Trophoblast cell (in vitro differentiated cells and primary cell): ENCODE data around the gene MORN3.
"Not testable (repeated sequence)": the region's sequence is repeated elsewhere in the genome, so short reads cannot be mapped to it uniquely, and the experiment has no call there.

Experiments used
- DNase-seq, 2 donors: peaks; one replicate each; pipeline ENCODE4 v3.0.0-alpha.2; 2016
- H2AFZ ChIP-seq: 2 replicates; pipeline ENCODE4 v1.6.1; 2013; ENCODE audit warnings: low read length, moderate library complexity, mild to moderate bottlenecking; ENCODE audit not compliant: insufficient read depth, poor library complexity
- H2AK5ac ChIP-seq: 2 replicates; pipeline ENCODE4 v1.6.1; 2013; ENCODE audit warnings: mild to moderate bottlenecking, low read length
- H2BK120ac ChIP-seq: 2 replicates; pipeline ENCODE4 v1.6.1; 2013; ENCODE audit warnings: low read length, mild to moderate bottlenecking, moderate library complexity; ENCODE audit not compliant: insufficient read depth, poor library complexity
- H2BK12ac ChIP-seq: 2 replicates; pipeline ENCODE4 v1.6.1; 2013; ENCODE audit warnings: mild to moderate bottlenecking, low read length, moderate library complexity
- H2BK5ac ChIP-seq: 2 replicates; pipeline ENCODE4 v1.6.1; 2013; ENCODE audit warnings: low read length, low read depth, moderate library complexity, mild to moderate bottlenecking; ENCODE audit not compliant: poor library complexity
- H3K14ac ChIP-seq: 2 replicates; pipeline ENCODE4 v1.6.1; 2013; ENCODE audit warnings: mild to moderate bottlenecking, low read length
- H3K18ac ChIP-seq: 2 replicates; pipeline ENCODE4 v1.6.1; 2013; ENCODE audit warnings: mild to moderate bottlenecking, low read length
- H3K23ac ChIP-seq: 2 replicates; pipeline ENCODE4 v1.6.1; 2013; ENCODE audit warnings: low read length
- H3K27ac ChIP-seq: 2 replicates; pipeline ENCODE4 v1.5.1; 2013; ENCODE audit warnings: low read depth, mild to moderate bottlenecking, inconsistent platforms, low read length, moderate library complexity
- H3K27me3 ChIP-seq: 2 replicates; pipeline ENCODE4 v1.6.1; 2013; ENCODE audit warnings: inconsistent platforms, mild to moderate bottlenecking, low read length, moderate library complexity; ENCODE audit not compliant: insufficient read depth
- H3K36me3 ChIP-seq, 2 experiments: 1 replicate in 1 of 2; 2 replicates in 1 of 2; pipeline ENCODE4 v1.6.1; 2013; ENCODE audit warnings: low read length in 2 of 2, mild to moderate bottlenecking in 2 of 2, moderate library complexity in 1 of 2; ENCODE audit not compliant: insufficient read depth in 2 of 2, control insufficient read depth in 1 of 2
- H3K4ac ChIP-seq: 2 replicates; pipeline ENCODE4 v1.6.1; 2013; ENCODE audit warnings: low read depth, mild to moderate bottlenecking, low read length, moderate library complexity
- H3K4me1 ChIP-seq, 2 experiments: 1 replicate in 1 of 2; 2 replicates in 1 of 2; pipeline ENCODE4 v1.6.1; 2013; ENCODE audit warnings: low read length in 2 of 2, mild to moderate bottlenecking in 2 of 2, moderate library complexity in 1 of 2; ENCODE audit not compliant: insufficient read depth in 2 of 2, control insufficient read depth in 1 of 2
- H3K4me2 ChIP-seq: 2 replicates; pipeline ENCODE4 v1.6.1; 2013; ENCODE audit warnings: inconsistent platforms, mild to moderate bottlenecking, low read length, moderate library complexity
- H3K4me3 ChIP-seq: 2 replicates; pipeline ENCODE4 v1.5.1; 2013; ENCODE audit warnings: mild to moderate bottlenecking, low read depth, low read length, inconsistent platforms
- H3K79me1 ChIP-seq: one replicate; pipeline ENCODE4 v1.6.1; 2013; ENCODE audit warnings: low read length
- H3K79me2 ChIP-seq: 2 replicates; pipeline ENCODE4 v1.6.1; 2013; ENCODE audit warnings: low read length, mild to moderate bottlenecking; ENCODE audit not compliant: control insufficient read depth, insufficient read depth, poor library complexity
- H3K9ac ChIP-seq: 2 replicates; pipeline ENCODE4 v1.6.1; 2013; ENCODE audit warnings: mild to moderate bottlenecking, low read length
- H3K9me3 ChIP-seq: 2 replicates; pipeline ENCODE4 v1.6.1; 2013; ENCODE audit warnings: low read depth, mild to moderate bottlenecking, control low read depth, inconsistent platforms, low read length; ENCODE audit not compliant: insufficient read depth
- H4K12ac ChIP-seq: 2 replicates; pipeline ENCODE4 v1.6.1; 2013; ENCODE audit warnings: low read depth, mild to moderate bottlenecking, low read length, moderate library complexity
- H4K8ac ChIP-seq: 2 replicates; pipeline ENCODE4 v1.6.1; 2013; ENCODE audit warnings: low read depth, mild to moderate bottlenecking, low read length, moderate library complexity
- H4K91ac ChIP-seq: one replicate; pipeline ENCODE4 v1.6.1; 2013; ENCODE audit warnings: low read depth, mild to moderate bottlenecking, low read length, moderate library complexity
- WGBS: extraction: QIAGEN DNeasy Blood & Tissue Kit; methylation state at CpG from one replicate; pipeline ENCODE4 v1.1.7; 2013; ENCODE audit warnings: missing lambda C conversion rate; ENCODE audit not compliant: insufficient read length, insufficient coverage; ENCODE audit errors: extremely low coverage; 5-methylcytosine and 5-hydroxymethylcytosine counted together

The MORN3 gene

GRCh38 chr12:121697861-121698260, 28.4 kb upstream of the MORN3 start:
- not testable (repeated sequence) for H4K8ac ChIP-seq, H3K27me3 ChIP-seq, H3K27ac ChIP-seq, H3K4me3 ChIP-seq, H3K14ac ChIP-seq, H3K36me3 ChIP-seq, H2BK12ac ChIP-seq, H3K4me1 ChIP-seq, H4K12ac ChIP-seq, H4K91ac ChIP-seq, H2AK5ac ChIP-seq, H3K18ac ChIP-seq, H3K79me2 ChIP-seq, H3K4ac ChIP-seq, H2BK5ac ChIP-seq, H3K4me2 ChIP-seq, H3K23ac ChIP-seq, H2AFZ ChIP-seq, H2BK120ac ChIP-seq, H3K79me1 ChIP-seq, H3K9me3 ChIP-seq, H3K9ac ChIP-seq
- no CpG with 5 or more reads among the region's 6 CpGs for WGBS
- DNase-seq, result peak; percentile 53 to 60

- no peak overlapping the region for H4K12ac ChIP-seq
- no peak overlapping the region for H2AFZ ChIP-seq
- no peak overlapping the region for H2BK12ac ChIP-seq
- H2BK5ac ChIP-seq, result no peak overlapping the region
- H2BK120ac ChIP-seq, result no peak overlapping the region
- H3K4me1 ChIP-seq, result no peaks in the 10 kb centered on the region
- H3K9ac ChIP-seq, result no peak overlapping the region
- no peaks in the 10 kb centered on the region for H3K27me3 ChIP-seq
- no peak overlapping the region for H3K14ac ChIP-seq
- H4K8ac ChIP-seq, result no peak overlapping the region
- no peaks in the 10 kb centered on the region for H3K79me1 ChIP-seq
- no peaks in the 10 kb centered on the region for H3K9me3 ChIP-seq
- peak in 1 of 2 donors; percentile 87 for DNase-seq
- no peak overlapping the region for H4K91ac ChIP-seq
- no peak overlapping the region for H2AK5ac ChIP-seq
- no peak overlapping the region for H3K4ac ChIP-seq
- H3K4me2 ChIP-seq, result no peak overlapping the region
- no peak overlapping the region for H3K4me3 ChIP-seq
- H3K36me3 ChIP-seq, result no peaks in the 10 kb centered on the region
- H3K23ac ChIP-seq, result no peak overlapping the region
- H3K18ac ChIP-seq, result no peak overlapping the region
- no peak overlapping the region for H3K27ac ChIP-seq
- no peaks in the 10 kb centered on the region for H3K79me2 ChIP-seq
- no CpG with 5 or more reads among the region's 9 CpGs for WGBS
Observed at GRCh38 chr12:121697093-121697698, 27.7 kb upstream of the MORN3 start.

GRCh38 chr12:121693155-121693687, 23.8 kb upstream of the MORN3 start:
- H3K27me3 ChIP-seq, result no peaks in the 10 kb centered on the region

GRCh38 chr12:121692744-121693143, 23.3 kb upstream of the MORN3 start:
- H3K18ac ChIP-seq, H3K4me3 ChIP-seq, H3K4me2 ChIP-seq, H3K79me2 ChIP-seq, H3K9me3 ChIP-seq, H3K27ac ChIP-seq, H3K27me3 ChIP-seq, H4K91ac ChIP-seq, H3K36me3 ChIP-seq, H2BK5ac ChIP-seq, H2BK120ac ChIP-seq, H2BK12ac ChIP-seq, H3K9ac ChIP-seq, H2AFZ ChIP-seq, DNase-seq, H4K12ac ChIP-seq, H3K4me1 ChIP-seq, H3K4ac ChIP-seq, H3K14ac ChIP-seq, H3K79me1 ChIP-seq, H2AK5ac ChIP-seq, H3K23ac ChIP-seq, H4K8ac ChIP-seq: not testable (repeated sequence)
- no CpG with 5 or more reads among the region's 3 CpGs for WGBS

More at GRCh38 chr12:121693155-121693687, 23.8 kb upstream of the MORN3 start:
- Histone ChIP-seq H3K4me1 (no peaks in the 10 kb centered on the region), H3K4me2 (no peak overlapping the region), H3K36me3 (no peaks in the 10 kb centered on the region), H3K23ac (no peak overlapping the region), H3K4ac (no peak overlapping the region), H2AK5ac (no peak overlapping the region), H3K9me3 (no peaks in the 10 kb centered on the region), H2BK120ac (no peak overlapping the region), H3K79me1 (no peaks in the 10 kb centered on the region), H2AFZ (no peak overlapping the region), H3K79me2 (no peaks in the 10 kb centered on the region), H3K14ac (no peak overlapping the region), H4K8ac (no peak overlapping the region), H3K18ac (no peak overlapping the region), H4K91ac (no peak overlapping the region), H3K9ac (no peak overlapping the region), H3K27ac (no peak overlapping the region), H4K12ac (no peak overlapping the region), H2BK12ac (no peak overlapping the region), H3K4me3 (no peak overlapping the region), H2BK5ac (no peak overlapping the region)
- no CpG with 5 or more reads among the region's 7 CpGs for WGBS
- DNase-seq, result no peak
